SK-N-SH (cell line): ENCODE data around the gene ANO10. TPM values are rescaled to one million over a fixed set of nuclear protein-coding genes. Genes with fewer than 3 reads are reported as not detected.

ENCODE experiments used
- CTCF ChIA-PET: fragments of 300-600, 350-600 bp; formaldehyde crosslinking; extraction: SDS; loops from one replicate; lab custom pipeline; 2021; lab: Yijun Ruan, JAX
- POLR2A ChIA-PET: fragments of 350-600 bp; sonication (Branson Sonifier 250); formaldehyde crosslinking; extraction: SDS; loops from one replicate; lab custom pipeline; 2020; ENCODE audit warnings: antibody characterized with exemption, inconsistent platforms; lab: Yijun Ruan, JAX
- DNase-seq: peaks from one replicate; pipeline ENCODE4 v3.0.0; 2012
- H2AFZ ChIP-seq: fragments of 200-600 bp; sonication (generic); 2 replicates; pipeline ENCODE4 v1.8.1; 2016; ENCODE audit warnings: antibody characterized with exemption, mild to moderate bottlenecking, low read depth
- H3F3A ChIP-seq: fragments of 200-600 bp; sonication (generic); replicated peaks from 2 replicates; pipeline ENCODE3; 2016; ENCODE audit warnings: antibody characterized with exemption, mild to moderate bottlenecking; ENCODE audit not compliant: insufficient read depth
- H3K27ac ChIP-seq, 2 experiments: fragments of 200-500 bp in 1 of 2; fragments of 200-600 bp in 1 of 2; sonication (Bioruptor generic) in 1 of 2; sonication (generic), shearing (Covaris generic) in 1 of 2; 2 replicates each; pipeline versions ENCODE4 v1.5.1 to v1.6.1; 2014 to 2016; ENCODE audit warnings: low read depth in 2 of 2, inconsistent platforms in 1 of 2, low read length in 1 of 2, mild to moderate bottlenecking in 1 of 2, mixed read lengths in 1 of 2
- H3K27me3 ChIP-seq: fragments of 200-600 bp; sonication (generic), shearing (Covaris generic); 2 replicates; pipeline ENCODE4 v1.6.1; 2016; ENCODE audit warnings: mixed run types; ENCODE audit not compliant: insufficient read depth
- H3K36me3 ChIP-seq, 2 experiments: fragments of 200-500 bp in 1 of 2; fragments of 200-600 bp in 1 of 2; sonication (Bioruptor generic) in 1 of 2; sonication (generic) in 1 of 2; replicated peaks in 1 of 2; 2 replicates each; pipeline versions ENCODE3 to v1.5.1; 2014 to 2016; ENCODE audit warnings: low read length in 1 of 2, mild to moderate bottlenecking in 1 of 2; ENCODE audit not compliant: insufficient read depth in 2 of 2, control insufficient read depth in 1 of 2
- H3K4me1 ChIP-seq, 2 experiments: fragments of 200-500 bp in 1 of 2; fragments of 200-600 bp in 1 of 2; sonication (Bioruptor generic) in 1 of 2; sonication (generic), shearing (Covaris generic) in 1 of 2; 2 replicates each; pipeline versions ENCODE4 v1.5.1 to v1.6.1; 2014 to 2016; ENCODE audit warnings: low read depth in 1 of 2, low read length in 1 of 2, mixed run types in 1 of 2; ENCODE audit not compliant: insufficient read depth in 2 of 2, control insufficient read depth in 1 of 2
- H3K4me2 ChIP-seq: fragments of 200-600 bp; sonication (generic), shearing (Covaris generic); 2 replicates; pipeline ENCODE4 v1.6.1; 2017; ENCODE audit warnings: mixed run types
- H3K4me3 ChIP-seq, 2 experiments: fragments of 200-500 bp in 1 of 2; fragments of 200-600 bp in 1 of 2; sonication (Bioruptor generic) in 1 of 2; sonication (generic), shearing (Covaris generic) in 1 of 2; 2 replicates each; pipeline versions ENCODE4 v1.5.1 to v1.8.1; 2014 to 2016; ENCODE audit warnings: low read depth in 2 of 2, inconsistent platforms in 1 of 2, low read length in 1 of 2, mild to moderate bottlenecking in 1 of 2, mixed read lengths in 1 of 2, moderate library complexity in 1 of 2
- H3K79me2 ChIP-seq: fragments of 200-600 bp; sonication (generic); 2 replicates; pipeline ENCODE4 v1.8.1; 2017; ENCODE audit warnings: mild to moderate bottlenecking; ENCODE audit not compliant: insufficient read depth
- H3K9ac ChIP-seq: fragments of 200-600 bp; sonication (generic); 2 replicates; pipeline ENCODE4 v1.6.1; 2017; ENCODE audit warnings: mixed run types
- H3K9me2 ChIP-seq: fragments of 200-600 bp; sonication (generic); 2 replicates; pipeline ENCODE4 v1.6.1; 2017; ENCODE audit warnings: mixed run types
- H3K9me3 ChIP-seq: fragments of 200-600 bp; sonication (generic); 2 replicates; pipeline ENCODE4 v1.6.1; 2017; ENCODE audit warnings: mixed run types, mild to moderate bottlenecking, moderate library complexity
- H4K20me1 ChIP-seq: fragments of 200-600 bp; sonication (generic); 2 replicates; pipeline ENCODE4 v1.6.1; 2017; ENCODE audit warnings: mild to moderate bottlenecking, mixed run types; ENCODE audit not compliant: insufficient read depth
- CHD2 ChIP-seq: fragments of 150-350 bp; IDR thresholded peaks from 2 replicates; pipeline ENCODE4 v1.6.1; 2018; ENCODE audit warnings: low read length; ENCODE audit not compliant: partially characterized antibody
- CTCF ChIP-seq: fragments of 200-600 bp; sonication (generic); IDR thresholded peaks from 2 replicates; pipeline ENCODE4 v1.6.1; 2017; ENCODE audit warnings: antibody characterized with exemption, mild to moderate bottlenecking, moderate library complexity
- ELF1 ChIP-seq: IDR thresholded peaks from 2 replicates; pipeline ENCODE4 v1.4.0; 2012
- EP300 ChIP-seq, 2 experiments: IDR thresholded peaks; 2 replicates each; pipeline versions ENCODE4 v1.4.0 to v1.6.1; 2012; ENCODE audit warnings: borderline replicate concordance in 1 of 2, low read depth in 1 of 2, low read length in 1 of 2
- FOSL2 ChIP-seq: IDR thresholded peaks from 2 replicates; pipeline ENCODE4 v1.4.0; 2012; ENCODE audit warnings: low read depth, mild to moderate bottlenecking, moderate library complexity, borderline replicate concordance
- FOXM1 ChIP-seq: IDR thresholded peaks from 2 replicates; pipeline ENCODE4 v1.4.0; 2012; ENCODE audit warnings: low read depth, mild to moderate bottlenecking
- IRF3 ChIP-seq: fragments of 150-350 bp; IDR thresholded peaks from 2 replicates; pipeline ENCODE4 v1.6.1; 2016; ENCODE audit warnings: mild to moderate bottlenecking, low read depth, low read length
- JUND ChIP-seq: IDR thresholded peaks from 2 replicates; pipeline ENCODE4 v1.4.0; 2012
- MAX ChIP-seq: IDR thresholded peaks from 2 replicates; pipeline ENCODE4 v1.4.0; 2012; ENCODE audit warnings: low read depth
- MEF2A ChIP-seq: IDR thresholded peaks from 2 replicates; pipeline ENCODE4 v1.4.0; 2012; ENCODE audit warnings: low read depth, borderline replicate concordance
- NFIC ChIP-seq: IDR thresholded peaks from 2 replicates; pipeline ENCODE4 v1.4.0; 2012; ENCODE audit warnings: borderline replicate concordance
- NRF1 ChIP-seq: IDR thresholded peaks from 2 replicates; pipeline ENCODE4 v1.6.1; 2012; ENCODE audit warnings: low read depth, mild to moderate bottlenecking, low read length
- RCOR1 ChIP-seq: fragments of 150-350 bp; IDR thresholded peaks from 2 replicates; pipeline ENCODE4 v1.6.1; 2017; ENCODE audit warnings: antibody characterized with exemption, low read length
- TCF12 ChIP-seq: IDR thresholded peaks from 2 replicates; pipeline ENCODE4 v1.4.0; 2012
- ZBTB33 ChIP-seq: IDR thresholded peaks from 2 replicates; pipeline ENCODE4 v1.4.0; 2012; ENCODE audit warnings: low read depth, borderline replicate concordance
- polyA plus RNA-seq, 3 experiments: library from polyadenylated mRNA; depleted of rRNA; stranded (reverse); fragments of >200 nt; gene quantifications; 2 replicates each; pipeline ENCODE4 v1.2.3, GENCODE V29; 2012

ANO10 gene
- polyA plus RNA-seq, 1 of the 3 experiments (the other 2 are of a cell fraction): 16.8 TPM

DNA sequence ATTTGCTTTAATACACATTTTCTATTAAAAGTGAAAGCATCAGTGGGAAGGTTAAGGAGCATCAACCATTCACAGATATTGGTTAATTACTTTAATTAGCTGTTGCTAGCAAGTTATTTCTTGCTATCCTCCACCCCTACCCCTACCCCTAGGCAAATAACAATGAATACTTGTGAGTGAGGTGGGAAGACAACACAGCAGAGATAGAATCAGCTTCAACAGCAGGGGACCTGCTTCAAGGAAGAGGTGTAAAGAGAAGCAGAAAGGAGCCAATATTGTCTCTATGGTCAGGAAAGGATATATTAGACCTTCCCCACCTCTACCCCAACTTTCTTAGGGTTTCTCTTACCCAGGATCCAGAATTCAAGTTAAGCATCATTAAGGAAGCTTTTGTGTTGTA lies 186.1 kb downstream of the ANO10 start:
- POLR2A ChIA-PET: no interaction called here

More for the DNA sequence above, 186.1 kb downstream of the ANO10 start:
- H3K9me2 ChIP-seq: no peaks in the 10 kb centered on the region
- no peak overlapping the region for H3K4me3 ChIP-seq
- DNase-seq: no peak
- no peak overlapping the region for H2AFZ ChIP-seq
- H3K4me1 ChIP-seq: peaks cover 0 to 3% of the 10 kb centered on the region in 2 experiments; a peak in 2 of 4 replicates
- no peaks in the 10 kb centered on the region for H3K79me2 ChIP-seq
- no peaks in the 10 kb centered on the region for H3K9me3 ChIP-seq
- H3K36me3 ChIP-seq: peaks cover 0 to 7% of the 10 kb centered on the region in 2 experiments
- CTCF ChIA-PET: interaction anchor here (1.2 kb wide), 1 partner anchor 764 kb away, joined by 3 read pairs; no protein-coding TSS in a partner anchor
- no peaks in the 10 kb centered on the region for H3F3A ChIP-seq
- no peak overlapping the region for H3K27ac ChIP-seq
- no peaks in the 10 kb centered on the region for H4K20me1 ChIP-seq
- TF ChIP-seq EP300 (IDR thresholded peaks at IDR 0.05; ENCODE audit: borderline replicate concordance in 1 of 2, low read depth in 1 of 2, low read length in 1 of 2): no peak
- no peak for TF ChIP-seq NRF1
- TF ChIP-seq CHD2: no peak
- TF ChIP-seq RCOR1: no peak
- no peak for TF ChIP-seq JUND
- no peak for TF ChIP-seq CTCF
- no peak for TF ChIP-seq MAX
- TF ChIP-seq ZBTB33: no peak
- no peak for TF ChIP-seq MEF2A
- TF ChIP-seq FOXM1: no peak
- TF ChIP-seq NFIC: no peak
- no peak for TF ChIP-seq ELF1
- TF ChIP-seq TCF12: no peak
- no peak for TF ChIP-seq IRF3
- no peak for TF ChIP-seq FOSL2
- H3K27me3 ChIP-seq: no peaks in the 10 kb centered on the region
- no peak overlapping the region for H3K4me2 ChIP-seq
- no peak overlapping the region for H3K9ac ChIP-seq
